ENCODE results near the gene CAMTA1. TPM values are rescaled to one million over a fixed set of nuclear protein-coding genes. Genes with fewer than 3 reads are reported as not detected.

The CAMTA1 gene
- polyA plus RNA-seq, 1 of the 3 experiments (the other 2 are of a cell fraction), result 63.1 TPM

GRCh38 chr1:7339953-7340352 lies 554.7 kb downstream of the CAMTA1 start:
- TF ChIP-seq CHD2 (IDR thresholded peaks at IDR 0.05; ENCODE audit: low read length, partially characterized antibody), result no peak
- no peak for TF ChIP-seq ZBTB33 (IDR thresholded peaks at IDR 0.05; ENCODE audit: borderline replicate concordance, low read depth)
- TF ChIP-seq MXI1 (IDR thresholded peaks at IDR 0.05; ENCODE audit: low read depth, low read length), result no peak
- TF ChIP-seq RXRA (IDR thresholded peaks at IDR 0.05; ENCODE audit: borderline replicate concordance, low read depth), result no peak
- no peak for TF ChIP-seq PBX3 (IDR thresholded peaks at IDR 0.05)
- TF ChIP-seq USF2 (IDR thresholded peaks at IDR 0.05; ENCODE audit: borderline replicate concordance, low read depth, low read length), result no peak
- no peak for TF ChIP-seq RCOR1 (IDR thresholded peaks at IDR 0.05; ENCODE audit: low read length)
- no peak for TF ChIP-seq ELF1 (IDR thresholded peaks at IDR 0.05)
- no peak for TF ChIP-seq GABPA (IDR thresholded peaks at IDR 0.05; ENCODE audit: low read depth)
- no peak for TF ChIP-seq IRF3 (IDR thresholded peaks at IDR 0.05; ENCODE audit: low read depth, low read length)
- TF ChIP-seq EZH2phosphoT487 (IDR thresholded peaks at IDR 0.05; ENCODE audit: borderline replicate concordance, low read depth), result no peak
- no peaks in the 10 kb centered on the region for H4K20me1 ChIP-seq (ENCODE audit: insufficient read depth)
- H3K4me3 ChIP-seq (ENCODE audit: low read depth in 2 of 2, low read length in 1 of 2), result no peak overlapping the region
- no peaks in the 10 kb centered on the region for H3F3A ChIP-seq (replicated peaks; ENCODE audit: insufficient read depth)
- ChIA-PET POLR2A (no interaction called here), CTCF (interaction anchor here (1.3 kb wide), 1 partner anchor 147 kb away, joined by 3 read pairs; no protein-coding TSS in a partner anchor)
- no peaks in the 10 kb centered on the region for H3K79me2 ChIP-seq (ENCODE audit: insufficient read depth)
- no peaks in the 10 kb centered on the region for H3K27me3 ChIP-seq (ENCODE audit: insufficient read depth)
- no peaks in the 10 kb centered on the region for H3K9me3 ChIP-seq
- WGBS (ENCODE audit: low lambda C conversion rate), result 40% methylated on average over 2 of the region's 2 CpGs
- H3K36me3 ChIP-seq (replicated peaks in 1 of 2; ENCODE audit: control insufficient read depth in 1 of 2, insufficient read depth in 2 of 2, low read length in 1 of 2), result no peaks in the 10 kb centered on the region
- H2AFZ ChIP-seq (ENCODE audit: low read depth), result no peak overlapping the region
- H3K4me1 ChIP-seq (ENCODE audit: control insufficient read depth in 1 of 2, insufficient read depth in 2 of 2, low read depth in 1 of 2, low read length in 1 of 2), result peaks cover 0 to 47% of the 10 kb centered on the region in 2 experiments; a peak in 3 of 4 replicates
- H3K9me2 ChIP-seq, result no peaks in the 10 kb centered on the region
- H3K4me2 ChIP-seq, result no peak overlapping the region
- no peak overlapping the region for H3K9ac ChIP-seq
- H3K27ac ChIP-seq (ENCODE audit: low read depth in 2 of 2, low read length in 1 of 2), result peak overlapping the region in 1 of 2 experiments; percentile 98; a peak in 2 of 4 replicates
- no peak for DNase-seq
